HG02798 (cell line): ENCODE measurements around the gene TYRP1.
A peak's percentile ranks its signal among the peaks of the same experiment; 100 is the strongest.

Experiments
- ATAC-seq: cut with Tn5 transposase; IDR thresholded peaks from one replicate; pipeline ENCODE4 v1.9.1; 2021; ENCODE audit warnings: mild to moderate bottlenecking; ENCODE audit not compliant: unreplicated experiment, poor library complexity

The TYRP1 gene

DNA sequence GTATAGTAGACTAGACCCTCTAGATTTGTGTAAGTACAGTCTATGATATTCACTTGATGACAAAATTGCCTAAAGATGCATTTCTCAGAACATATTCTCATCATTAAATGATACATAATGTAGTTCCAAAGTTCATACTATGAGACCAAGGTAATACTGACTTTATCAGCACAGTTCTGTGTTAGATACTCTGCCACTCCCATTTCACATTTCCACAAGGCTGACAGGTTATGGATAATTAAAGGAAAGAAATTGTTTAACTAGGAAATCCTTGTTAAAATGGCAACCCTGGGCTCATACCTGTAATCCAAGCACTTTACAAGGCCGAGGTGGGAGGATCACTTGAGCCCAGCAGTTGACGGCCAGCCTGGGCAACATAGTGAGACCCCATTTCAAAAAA, 33.6 kb downstream of the TYRP1 start:
- no peak for ATAC-seq

DNA sequence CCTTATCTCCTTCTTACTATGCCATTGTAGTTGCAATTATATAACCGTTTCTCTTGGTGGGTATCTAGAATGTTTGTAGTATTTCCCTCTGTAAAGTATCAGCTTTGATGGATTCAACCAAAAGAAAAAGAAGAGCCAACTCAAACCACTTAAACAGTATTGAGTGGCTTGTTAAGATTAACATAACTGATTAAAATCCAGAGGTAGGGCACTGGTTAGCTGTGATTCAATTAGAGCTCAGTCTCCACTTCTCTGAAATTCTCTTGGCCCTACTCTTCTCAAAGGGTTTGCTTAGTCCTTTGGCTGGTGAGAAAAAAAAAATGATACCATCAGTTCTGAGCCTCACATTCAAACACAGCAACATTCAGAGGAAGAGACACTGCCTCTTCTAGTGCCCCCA, 37.0 kb downstream of the TYRP1 start:
- ATAC-seq = no peak

- ATAC-seq = no peak
These were observed 37.7 kb downstream of the TYRP1 start for GRCh38 chr9:12730927-12731326.

GRCh38 chr9:12732971-12733370, 39.8 kb downstream of the TYRP1 start:
- no peak for ATAC-seq

DNA sequence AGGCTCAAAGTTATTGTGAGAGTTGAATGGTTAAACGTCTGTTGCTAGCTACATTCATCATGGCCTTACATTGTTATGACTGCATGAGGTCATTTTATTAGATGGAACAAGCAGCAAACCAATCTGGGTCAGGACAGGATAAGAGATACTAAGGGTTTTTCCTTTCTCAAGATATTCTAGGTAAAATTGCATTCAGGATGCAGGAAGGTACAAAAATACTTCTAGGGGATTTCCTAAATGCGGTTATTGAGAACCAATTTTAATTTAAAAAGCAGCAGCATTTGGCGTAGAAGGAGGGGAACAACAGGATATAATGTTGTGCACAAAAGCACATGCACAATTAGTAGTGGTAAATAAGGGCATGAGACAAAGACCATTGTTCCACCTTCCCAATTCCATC, 42.5 kb downstream of the TYRP1 start:
- ATAC-seq = peak; percentile 51

DNA sequence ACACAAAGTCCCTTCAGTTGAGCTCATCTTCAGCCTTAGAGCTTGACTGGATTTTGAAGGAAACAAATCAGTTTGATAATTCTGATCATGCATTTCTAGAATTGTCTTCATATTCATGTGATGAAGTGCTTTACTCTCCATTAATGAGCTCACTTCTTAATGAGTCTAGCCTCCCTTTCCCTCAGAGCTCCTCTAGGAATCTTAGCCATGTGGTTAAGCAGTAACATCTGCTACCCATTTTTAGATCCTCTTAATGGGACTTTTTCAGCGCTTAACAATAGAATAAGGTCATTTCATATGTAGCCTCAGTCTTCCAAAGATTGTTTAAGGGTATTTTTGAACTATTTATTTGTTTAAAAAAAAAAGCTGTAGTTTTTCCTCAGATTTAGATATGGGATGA, 44.7 kb downstream of the TYRP1 start:
- no peak for ATAC-seq

DNA sequence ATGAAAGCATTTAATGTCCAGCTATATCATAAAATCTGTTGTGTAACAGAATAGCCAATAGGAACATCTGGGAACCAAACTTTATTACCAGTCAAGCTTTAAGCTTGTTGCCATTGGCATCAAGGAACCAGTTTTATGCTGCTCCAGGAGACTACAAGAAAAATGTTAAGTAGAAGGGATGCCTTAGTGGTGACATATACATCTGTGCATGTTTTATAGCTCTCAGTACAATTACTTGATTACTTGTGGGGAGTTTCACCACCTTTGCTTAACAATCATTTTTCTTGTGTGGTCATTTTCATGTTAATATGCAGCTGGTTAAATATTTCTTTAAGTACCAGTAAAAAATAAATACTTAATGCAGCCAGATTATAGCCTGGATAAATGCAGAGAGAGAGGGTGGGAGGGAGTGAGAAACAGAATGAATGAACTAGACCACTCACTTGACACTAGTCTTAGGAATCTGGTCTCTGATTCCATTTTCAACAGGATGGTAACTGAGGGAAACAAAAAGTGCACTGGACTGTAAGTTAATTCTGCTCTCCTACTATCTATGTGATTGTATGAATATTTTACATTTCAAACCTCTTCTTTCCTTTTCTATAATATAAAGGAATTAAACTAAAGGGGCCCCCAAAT, 45.9 kb downstream of the TYRP1 start:
- no peak for ATAC-seq

GRCh38 chr9:12740845-12741244, 47.7 kb downstream of the TYRP1 start:
- ATAC-seq = no peak

- ATAC-seq = no peak
These were observed 54.8 kb downstream of the TYRP1 start for GRCh38 chr9:12748016-12748415.

DNA sequence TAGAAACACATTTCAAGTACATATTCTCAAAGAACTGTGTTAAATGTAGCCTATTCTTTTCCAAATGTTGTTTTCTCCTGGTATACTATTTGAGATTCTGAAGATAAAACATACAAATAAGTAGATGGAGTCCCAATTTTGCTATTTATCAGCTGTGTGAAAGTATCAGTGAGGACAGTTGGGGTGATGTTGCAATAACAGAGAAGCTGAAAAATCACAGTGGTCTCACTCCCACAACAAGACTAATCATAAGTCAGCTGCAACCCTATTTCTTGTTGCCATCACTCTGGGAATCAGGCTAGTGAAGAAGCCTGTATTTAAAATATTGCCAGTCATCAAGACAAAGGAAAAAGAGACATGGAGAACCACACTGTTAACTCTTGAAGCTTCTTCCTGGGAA, 55.8 kb downstream of the TYRP1 start:
- no peak for ATAC-seq

DNA sequence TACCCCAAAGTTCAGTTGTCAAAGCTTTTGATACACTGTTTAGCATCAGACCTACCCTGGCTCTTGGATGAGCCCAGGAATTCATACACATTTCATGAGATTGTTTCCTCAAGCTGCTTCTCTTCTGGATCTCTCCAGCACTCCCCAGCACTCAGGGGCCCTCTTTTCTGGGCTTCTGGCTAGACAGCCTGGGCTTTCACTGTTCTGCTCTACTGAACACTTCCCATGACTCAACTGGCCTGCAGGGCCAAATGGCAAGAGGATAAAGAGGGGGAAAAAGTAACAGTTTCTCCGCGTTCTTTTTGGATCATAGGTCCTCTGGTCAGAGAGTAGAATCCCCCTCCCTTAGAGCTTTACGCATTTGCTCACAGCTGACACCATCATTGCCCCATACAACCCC, 60.7 kb downstream of the TYRP1 start:
- no peak for ATAC-seq

DNA sequence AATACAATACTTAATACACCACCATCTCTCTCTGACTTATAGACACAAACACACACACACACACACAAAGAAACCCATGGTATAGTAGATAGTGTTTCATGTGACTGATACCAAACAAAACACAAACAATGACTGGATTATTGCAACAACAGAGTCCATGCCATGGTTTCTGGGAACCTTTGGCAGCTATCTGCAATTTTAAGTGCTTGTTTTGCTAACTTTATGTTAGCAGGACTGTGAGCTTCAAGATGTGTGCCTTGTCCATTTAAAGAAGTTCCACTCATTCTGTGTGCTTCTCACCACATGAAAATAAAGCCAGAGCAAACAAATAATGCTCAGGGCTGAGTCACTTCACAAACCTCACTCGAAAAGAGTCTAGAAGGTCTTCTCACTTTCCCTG, 66.6 kb downstream of the TYRP1 start:
- no peak for ATAC-seq
